H1 (cell line): Measurements from ENCODE around the gene CASP3. TPM values are rescaled to one million over a fixed set of nuclear protein-coding genes. Genes with fewer than 3 reads are reported as not detected.

Experiments used
- CTCF ChIA-PET: fragments of 300-600 bp; sonication (Branson Sonifier 250); formaldehyde crosslinking; loops from one replicate; lab custom pipeline; 2021; ENCODE audit not compliant: partially characterized antibody; lab: Charles Lee
- POLR2A ChIA-PET: fragments of 300-600 bp; sonication (Branson Sonifier 250); formaldehyde crosslinking; loops from one replicate; lab custom pipeline; 2021; ENCODE audit warnings: inconsistent platforms; ENCODE audit not compliant: partially characterized antibody; lab: Charles Lee
- DNase-seq, 2 experiments: peaks; one replicate each; pipeline versions ENCODE4 v3.0.0 to v3.0.0-alpha.2; 2010 to 2022; ENCODE audit warnings: low spot score in 2 of 2, low read depth in 1 of 2, mixed read lengths in 1 of 2
- FAIRE-seq: peaks from 2 replicates; lab custom pipeline; 2011; peaks lifted over from hg19 to GRCh38; lab: Jason Lieb, UNC
- H2AFZ ChIP-seq: 2 replicates; pipeline ENCODE4 v1.8.1; 2012; ENCODE audit warnings: low read length, inconsistent platforms
- H2AK5ac ChIP-seq: 2 replicates; pipeline ENCODE4 v1.6.1; 2013; ENCODE audit warnings: low read depth, low read length
- H2BK120ac ChIP-seq: replicated peaks from 2 replicates; pipeline ENCODE3; 2013; ENCODE audit warnings: low read depth, low read length, inconsistent platforms
- H2BK12ac ChIP-seq: 2 replicates; pipeline ENCODE4 v1.6.1; 2013; ENCODE audit warnings: low read depth, low read length
- H2BK15ac ChIP-seq: 2 replicates; pipeline ENCODE4 v1.6.1; 2013; ENCODE audit warnings: low read length
- H2BK20ac ChIP-seq: 2 replicates; pipeline ENCODE4 v1.6.1; 2013; ENCODE audit warnings: low read length
- H2BK5ac ChIP-seq: 2 replicates; pipeline ENCODE4 v1.6.1; 2013; ENCODE audit warnings: low read depth, low read length
- H3K14ac ChIP-seq: 2 replicates; pipeline ENCODE4 v1.6.1; 2013; ENCODE audit warnings: inconsistent platforms; ENCODE audit not compliant: insufficient read length
- H3K18ac ChIP-seq: 2 replicates; pipeline ENCODE4 v1.6.1; 2013; ENCODE audit warnings: low read length; ENCODE audit errors: extremely low read depth
- H3K23ac ChIP-seq: 2 replicates; pipeline ENCODE4 v1.6.1; 2013; ENCODE audit warnings: inconsistent platforms; ENCODE audit not compliant: insufficient read length
- H3K23me2 ChIP-seq: 2 replicates; pipeline ENCODE4 v1.6.1; 2013; ENCODE audit warnings: low read depth, low read length
- H3K27ac ChIP-seq: 2 replicates; pipeline ENCODE4 v1.6.1; 2011; ENCODE audit warnings: low read depth, low read length, inconsistent platforms
- H3K27me3 ChIP-seq, 4 experiments: replicated peaks in 1 of 4; 1 replicate in 1 of 4; 2 replicates in 3 of 4; pipeline versions ENCODE4 v1.6.1 to v1.8.1; 2011 to 2013; ENCODE audit warnings: low read length in 3 of 4, mild to moderate bottlenecking in 3 of 4, inconsistent platforms in 2 of 4, mixed read lengths in 2 of 4, moderate library complexity in 1 of 4; ENCODE audit not compliant: control insufficient read depth in 3 of 4, insufficient read depth in 3 of 4; ENCODE audit errors: extremely low read depth in 1 of 4
- H3K36me3 ChIP-seq, 4 experiments: 2 replicates each; pipeline versions ENCODE4 v1.6.1 to v1.8.1; 2011 to 2013; ENCODE audit warnings: mild to moderate bottlenecking in 4 of 4, low read length in 3 of 4, moderate library complexity in 2 of 4, control low read depth in 1 of 4, inconsistent platforms in 1 of 4; ENCODE audit not compliant: insufficient read depth in 4 of 4, control insufficient read depth in 2 of 4
- H3K4ac ChIP-seq: replicated peaks from 2 replicates; pipeline ENCODE3; 2013; ENCODE audit warnings: low read length, low read depth, mixed read lengths, inconsistent platforms; ENCODE audit not compliant: insufficient read length
- H3K4me1 ChIP-seq, 4 experiments: replicated peaks in 1 of 4; 1 replicate in 1 of 4; 2 replicates in 3 of 4; pipeline versions ENCODE4 v1.6.1 to v1.8.1; 2011 to 2013; ENCODE audit warnings: low read length in 3 of 4, inconsistent platforms in 2 of 4, mixed read lengths in 1 of 4; ENCODE audit not compliant: insufficient read depth in 4 of 4, control insufficient read depth in 3 of 4
- H3K4me2 ChIP-seq, 2 experiments: 2 replicates each; pipeline versions ENCODE4 v1.6.1 to v1.8.1; 2011 to 2013; ENCODE audit warnings: low read depth in 2 of 2, low read length in 2 of 2, control low read depth in 1 of 2, inconsistent platforms in 1 of 2, mild to moderate bottlenecking in 1 of 2; ENCODE audit not compliant: insufficient read depth in 1 of 2
- H3K4me3 ChIP-seq, 4 experiments: fragments of 200-600, 300-600 bp in 1 of 4; sonication (generic), shearing (Covaris generic), sonication (Bioruptor Twin) in 1 of 4; 2 replicates each; pipeline versions ENCODE4 v1.5.1 to v1.8.1; 2011 to 2016; ENCODE audit warnings: low read length in 4 of 4, low read depth in 3 of 4, control low read depth in 2 of 4, inconsistent platforms in 2 of 4, mild to moderate bottlenecking in 2 of 4, mixed read lengths in 1 of 4, moderate library complexity in 1 of 4; ENCODE audit not compliant: insufficient read depth in 2 of 4; ENCODE audit errors: extremely low read depth in 1 of 4
- H3K56ac ChIP-seq: replicated peaks from 2 replicates; pipeline ENCODE3; 2013; ENCODE audit warnings: low read depth, mild to moderate bottlenecking, mixed read lengths, low read length, inconsistent platforms; ENCODE audit not compliant: insufficient read length
- H3K79me1 ChIP-seq: 2 replicates; pipeline ENCODE4 v1.6.1; 2013; ENCODE audit warnings: low read depth, low read length, control low read depth
- H3K79me2 ChIP-seq, 2 experiments: 2 replicates each; pipeline versions ENCODE4 v1.6.1 to v1.8.1; 2012 to 2013; ENCODE audit warnings: low read length in 2 of 2, mild to moderate bottlenecking in 2 of 2, inconsistent platforms in 1 of 2; ENCODE audit not compliant: insufficient read depth in 2 of 2, control insufficient read depth in 1 of 2
- H3K9ac ChIP-seq, 4 experiments: replicated peaks in 1 of 4; 1 replicate in 1 of 4; 2 replicates in 3 of 4; pipeline versions ENCODE4 v1.6.1 to v1.8.1; 2011 to 2013; ENCODE audit warnings: low read depth in 3 of 4, low read length in 3 of 4, control low read depth in 2 of 4, mild to moderate bottlenecking in 2 of 4, moderate library complexity in 2 of 4, inconsistent platforms in 1 of 4; ENCODE audit errors: extremely low read depth in 1 of 4
- H3K9me3 ChIP-seq, 2 experiments: 2 replicates each; pipeline versions ENCODE4 v1.6.1 to v1.8.1; 2012 to 2013; ENCODE audit warnings: mild to moderate bottlenecking in 2 of 2, moderate library complexity in 2 of 2, control low read depth in 1 of 2, inconsistent platforms in 1 of 2, low read depth in 1 of 2, low read length in 1 of 2, mixed read lengths in 1 of 2; ENCODE audit not compliant: insufficient read depth in 2 of 2
- H4K20me1 ChIP-seq, 2 experiments: replicated peaks in 1 of 2; 2 replicates each; pipeline versions ENCODE3 to v1.8.1; 2011 to 2013; ENCODE audit warnings: inconsistent platforms in 2 of 2, low read length in 2 of 2, mild to moderate bottlenecking in 1 of 2; ENCODE audit not compliant: insufficient read depth in 2 of 2, control insufficient read depth in 1 of 2
- H4K5ac ChIP-seq: 2 replicates; pipeline ENCODE4 v1.6.1; 2013; ENCODE audit warnings: low read length, low read depth, mixed read lengths, inconsistent platforms; ENCODE audit not compliant: insufficient read length
- H4K8ac ChIP-seq: 2 replicates; pipeline ENCODE4 v1.8.0; 2013; ENCODE audit warnings: mild to moderate bottlenecking, moderate library complexity, low read length, inconsistent platforms; ENCODE audit not compliant: insufficient read depth; ENCODE audit errors: extremely low read depth
- H4K91ac ChIP-seq: replicated peaks from 2 replicates; pipeline ENCODE3; 2013; ENCODE audit warnings: low read length, mixed read lengths, inconsistent platforms; ENCODE audit not compliant: insufficient read length
- ATF3 ChIP-seq: IDR thresholded peaks from 2 replicates; pipeline ENCODE4 v1.6.1; 2011; ENCODE audit warnings: low read depth, mild to moderate bottlenecking, low read length; ENCODE audit not compliant: insufficient read depth
- KDM1A ChIP-seq: fragments of 200-600, 300-600 bp; sonication (generic); IDR thresholded peaks from 2 replicates; pipeline ENCODE4 v1.7.1; 2016; ENCODE audit warnings: mild to moderate bottlenecking, low read length, borderline replicate concordance
- KDM4A ChIP-seq: IDR thresholded peaks from one replicate; pipeline ENCODE4 v1.7.1; 2012; ENCODE audit warnings: low read depth, mild to moderate bottlenecking, moderate library complexity, low read length, inconsistent platforms; ENCODE audit not compliant: severe bottlenecking
- MAFK ChIP-seq: IDR thresholded peaks from 2 replicates; pipeline ENCODE4 v1.6.1; 2012; ENCODE audit warnings: low read depth, mild to moderate bottlenecking, improper control_type of control experiment, low read length
- POU5F1 ChIP-seq: IDR thresholded peaks from 2 replicates; pipeline ENCODE4 v1.6.1; 2011; ENCODE audit warnings: low read depth, mild to moderate bottlenecking, low read length, moderate library complexity
- ZNF274 ChIP-seq: IDR thresholded peaks from 2 replicates; pipeline ENCODE4 v1.7.0; 2012; ENCODE audit warnings: low read length, borderline replicate concordance; ENCODE audit errors: extremely low read depth
- WGBS, 2 experiments: shearing (Covaris generic) in 1 of 2; methylation state at CpG; one replicate each; pipeline versions ENCODE4 v1.1.6 to v1.1.7; 2013 to 2015; ENCODE audit warnings: low lambda C conversion rate in 2 of 2, mixed read lengths in 2 of 2, inconsistent platforms in 1 of 2, low coverage in 1 of 2, missing lambda C conversion rate in 1 of 2; ENCODE audit not compliant: insufficient replicate concordance in 2 of 2, insufficient coverage in 1 of 2, insufficient read length in 1 of 2; ENCODE audit errors: extremely low coverage in 1 of 2, missing lambda C conversion rate in 1 of 2; 5-methylcytosine and 5-hydroxymethylcytosine counted together
- polyA plus RNA-seq, 7 experiments: library from polyadenylated mRNA; depleted of rRNA in 3 of 7; stranded (reverse) in 5 of 7; unstranded in 2 of 7; fragments of >200 nt in 5 of 7; fragments of 200-250 nt in 2 of 7; gene quantifications; 1 replicate in 5 of 7; 2 replicates in 1 of 7; 4 replicates in 1 of 7; pipeline versions ENCODE4 v1.2.1 to v1.2.3, GENCODE V29; 2011 to 2013; ENCODE audit warnings: missing spikeins in 2 of 7, mixed read lengths in 2 of 7
- total RNA-seq: library from RNA; stranded (reverse); fragmentation: NEBNext Ultra II Directional; extraction: Animal tissue kit (Norgen Biotek cat#: 25700); gene quantifications from 2 replicates; pipeline ENCODE4 v1.2.1, GENCODE V29; 2021

Gene CASP3
- total and polyA plus RNA-seq, 2 of the 8 experiments (the other 6 are each of a cell fraction or from before 2014, with no cell fraction given) = 27.8 to 82.5 TPM

GRCh38 chr4:184587701-184588100, 61.5 kb downstream of the CASP3 start:
- no peak overlapping the region for H3K9ac ChIP-seq
- no peak overlapping the region for H2BK5ac ChIP-seq
- no peaks in the 10 kb centered on the region for H3K79me2 ChIP-seq
- ChIA-PET POLR2A (no interaction called here), CTCF (interaction anchor here (0.7 to 1.3 kb wide), 4 partner anchors 11 to 300 kb away, joined by 3 to 5 read pairs (median 3); no protein-coding TSS in a partner anchor)
- no peaks in the 10 kb centered on the region for H4K20me1 ChIP-seq
- H3K23me2 ChIP-seq = no peaks in the 10 kb centered on the region
- no peak overlapping the region for H4K8ac ChIP-seq
- H3K18ac ChIP-seq = no peak overlapping the region
- no peaks in the 10 kb centered on the region for H3K79me1 ChIP-seq
- no peaks in the 10 kb centered on the region for H3K36me3 ChIP-seq
- no peak overlapping the region for H2BK20ac ChIP-seq
- DNase-seq = no peak
- no peak overlapping the region for H2BK15ac ChIP-seq
- peak overlapping the region; percentile 67; the same call in 1 of the 2 replicates for H2AFZ ChIP-seq
- no peak overlapping the region for H4K91ac ChIP-seq
- 93% methylated on average over 3 of the region's 3 CpGs; no CpG with 5 or more reads in 1 of the 2 experiments for WGBS, 2 experiments
- no peak overlapping the region for H3K56ac ChIP-seq
- no peak overlapping the region for H2BK12ac ChIP-seq
- no peak overlapping the region for H2AK5ac ChIP-seq
- no peak overlapping the region for H4K5ac ChIP-seq
- H3K4me2 ChIP-seq = no peak overlapping the region
- no peak overlapping the region for H3K14ac ChIP-seq
- no peak overlapping the region for H3K4me3 ChIP-seq
- H3K4ac ChIP-seq = no peak overlapping the region
- H3K4me1 ChIP-seq = no peaks in the 10 kb centered on the region
- no peak overlapping the region for H2BK120ac ChIP-seq
- no peak overlapping the region for H3K23ac ChIP-seq
- FAIRE-seq = no peak
- H3K27me3 ChIP-seq = no peaks in the 10 kb centered on the region
- TF ChIP-seq KDM1A (no peak), ZNF274 (no peak), POU5F1 (no peak), ATF3 (no peak), KDM4A (no peak), MAFK (no peak)
- H3K9me3 ChIP-seq = no peaks in the 10 kb centered on the region; a peak in 1 of 4 replicates
- no peak overlapping the region for H3K27ac ChIP-seq
